ENCODE results near the gene CLEC3A.
"Not testable (repeated sequence)": the region's sequence is repeated elsewhere in the genome, so short reads cannot be mapped to it uniquely, and the experiment has no call there.

The CLEC3A gene, protein sequence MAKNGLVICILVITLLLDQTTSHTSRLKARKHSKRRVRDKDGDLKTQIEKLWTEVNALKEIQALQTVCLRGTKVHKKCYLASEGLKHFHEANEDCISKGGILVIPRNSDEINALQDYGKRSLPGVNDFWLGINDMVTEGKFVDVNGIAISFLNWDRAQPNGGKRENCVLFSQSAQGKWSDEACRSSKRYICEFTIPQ

DNA sequence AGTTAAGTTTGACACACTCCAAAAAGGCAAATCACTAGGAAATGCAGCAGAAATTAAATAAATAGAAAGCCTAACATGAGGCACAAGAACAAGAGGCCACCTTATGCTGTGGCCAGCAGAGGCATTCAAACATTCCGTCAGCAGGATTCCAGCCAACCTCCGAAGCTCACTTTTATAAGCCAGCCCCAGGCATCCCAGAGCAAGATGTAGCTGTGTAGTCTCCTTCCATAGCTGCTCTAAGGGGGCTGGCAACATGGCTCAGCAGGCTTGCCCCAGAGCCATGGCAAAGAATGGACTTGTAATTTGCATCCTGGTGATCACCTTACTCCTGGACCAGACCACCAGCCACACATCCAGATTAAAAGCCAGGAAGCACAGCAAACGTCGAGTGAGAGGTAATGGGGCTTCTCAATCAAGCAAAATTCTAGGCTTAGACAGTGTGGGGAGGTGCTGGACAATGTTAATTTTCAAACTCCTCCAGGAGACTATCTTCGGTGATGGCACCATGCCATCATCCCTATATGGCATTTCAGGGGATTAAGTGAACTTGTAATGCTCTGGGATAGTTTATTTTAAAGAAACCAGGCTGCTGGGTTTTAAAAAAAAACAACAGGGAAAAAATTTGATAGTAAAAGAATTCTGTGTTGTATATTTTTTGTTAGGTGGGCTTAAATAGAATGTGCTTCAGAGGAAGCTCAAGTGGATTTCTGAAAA, at the start of gene CLEC3A:
CLEC3A (plus strand) TSS at position 202 of the 714 bp plus-strand sequence; CDS start at position 281, 79 bp downstream.
- DNase-seq = no peak

DNA sequence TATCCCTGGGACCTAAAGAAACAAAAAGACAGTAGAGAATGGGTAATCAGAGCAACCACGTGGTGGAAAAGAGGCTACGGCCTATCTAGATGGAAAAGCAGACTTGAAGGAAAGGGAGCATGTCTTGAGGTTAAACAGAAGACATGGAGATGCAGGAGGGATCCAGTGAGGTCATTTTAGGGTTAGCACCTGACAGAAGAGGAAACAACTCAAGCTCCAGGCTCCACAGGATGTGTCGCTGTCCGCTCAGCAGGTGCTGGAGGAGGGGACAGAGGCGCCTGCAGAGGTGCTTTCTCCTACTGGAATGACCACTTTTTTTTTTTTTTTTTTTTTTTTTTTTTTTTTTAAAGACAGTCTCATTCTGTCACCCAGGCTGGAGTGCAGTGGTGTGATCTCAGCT, 47.5 kb upstream of the CLEC3A start:
- no peak for DNase-seq

DNA sequence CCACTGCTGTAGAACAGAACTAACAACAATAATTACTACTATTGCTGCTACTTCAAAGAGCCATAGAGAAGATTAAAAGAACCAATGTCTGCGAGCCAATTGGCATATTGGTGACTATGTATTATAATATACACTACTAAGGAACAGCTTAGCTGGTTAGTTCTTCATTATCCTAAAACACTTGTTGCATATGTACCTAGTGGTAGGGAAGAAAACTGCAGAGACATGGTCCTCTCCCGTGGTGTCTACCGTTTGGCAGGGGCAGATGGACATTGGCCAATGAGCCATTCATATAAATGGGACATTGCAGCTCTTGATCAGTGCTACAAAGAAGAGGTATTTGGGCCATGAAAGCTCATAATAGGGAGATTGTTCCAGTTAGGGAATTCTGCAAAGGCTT, 46.4 kb upstream of the CLEC3A start:
- no peak for DNase-seq

DNA sequence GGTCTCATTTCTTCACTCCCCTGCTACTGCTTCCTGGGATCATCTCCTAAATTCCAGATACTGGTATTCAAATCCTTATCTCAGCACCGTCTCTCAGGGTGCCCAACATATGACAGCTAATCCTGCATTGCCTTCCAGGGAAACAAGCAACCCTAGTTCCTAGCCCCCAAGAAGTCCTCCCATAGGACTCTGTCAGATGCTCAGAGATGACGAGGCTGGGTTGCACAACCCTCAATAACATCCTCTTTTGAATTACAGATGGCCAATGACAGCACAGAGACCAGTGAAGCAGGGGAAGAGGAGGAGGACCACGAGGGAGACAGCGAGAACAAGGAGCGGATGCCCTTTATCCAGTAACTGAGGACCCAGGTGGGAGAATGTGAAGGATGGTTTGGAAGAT, 45.0 kb upstream of the CLEC3A start:
- no peak for DNase-seq

DNA sequence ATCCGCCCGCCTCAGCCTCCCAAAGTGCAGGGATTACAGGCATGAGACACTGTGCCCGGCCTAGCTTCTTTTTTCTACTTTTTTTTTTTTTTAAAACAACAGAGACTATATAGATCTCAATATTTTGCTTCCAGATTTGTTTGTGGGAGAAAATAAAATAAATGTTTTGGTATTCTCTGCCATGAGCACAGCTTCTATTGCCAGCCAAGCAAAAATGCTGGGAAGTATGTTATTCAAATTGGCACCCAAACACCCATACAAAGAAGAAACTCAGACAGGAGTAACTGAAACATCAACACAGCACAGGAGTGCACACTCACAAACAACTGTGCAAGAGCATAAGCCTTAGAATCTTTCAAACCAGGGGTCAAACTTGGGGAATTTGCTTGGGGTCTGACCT, 37.2 kb upstream of the CLEC3A start:
- DNase-seq = no peak

DNA sequence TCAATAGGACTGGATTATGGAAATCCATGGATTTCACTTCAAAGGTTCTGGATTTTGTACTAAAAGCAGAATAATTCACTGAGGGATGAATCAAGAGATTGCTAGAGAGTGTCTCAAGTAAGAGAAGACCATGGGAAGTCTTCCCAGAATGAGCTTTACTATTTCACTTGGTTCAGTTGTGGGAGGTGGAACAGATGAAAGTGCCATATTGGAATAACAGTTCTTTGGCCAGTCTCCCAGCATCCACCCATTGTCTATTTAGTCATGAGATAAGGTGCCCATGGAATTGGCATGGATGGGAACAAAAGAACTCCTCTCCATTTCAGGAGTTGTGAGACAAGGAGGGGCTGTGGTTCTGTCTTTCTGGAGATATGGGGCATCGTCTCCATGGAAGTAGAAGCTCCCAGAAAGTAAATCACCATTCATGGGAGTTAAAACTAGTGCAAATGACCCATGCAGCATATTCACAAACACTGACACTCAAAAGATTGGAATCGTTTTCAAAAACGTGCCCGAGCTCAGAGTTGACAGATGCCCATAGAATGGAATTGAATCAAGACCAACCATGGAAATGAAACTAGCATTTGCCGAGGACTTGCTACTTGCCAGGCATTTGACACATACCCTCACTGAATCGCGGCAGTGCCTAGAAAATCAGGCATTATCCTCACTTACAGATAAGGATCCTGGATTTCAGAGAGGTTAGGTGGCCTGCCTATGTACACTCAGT, 36.2 kb upstream of the CLEC3A start:
- DNase-seq = no peak

DNA sequence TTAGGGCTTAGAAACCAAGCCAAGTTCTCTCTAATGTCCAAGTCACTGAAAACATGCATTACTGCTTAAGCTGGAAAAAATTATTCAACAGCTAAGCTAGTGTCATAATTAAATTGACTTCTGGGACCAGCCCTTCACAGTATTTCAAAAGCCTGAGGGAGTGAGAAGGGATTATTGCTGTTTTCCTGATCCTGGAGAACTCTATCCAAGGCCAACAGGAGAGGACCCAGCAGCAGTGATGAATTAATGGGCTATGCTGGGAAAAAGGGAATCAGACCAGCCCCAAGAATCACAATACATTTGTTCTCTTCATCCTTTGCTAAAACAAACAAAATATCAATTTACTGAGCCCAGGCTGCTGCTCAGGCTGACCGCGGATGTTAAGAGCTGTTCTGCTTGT, 34.5 kb upstream of the CLEC3A start:
- no peak for DNase-seq

DNA sequence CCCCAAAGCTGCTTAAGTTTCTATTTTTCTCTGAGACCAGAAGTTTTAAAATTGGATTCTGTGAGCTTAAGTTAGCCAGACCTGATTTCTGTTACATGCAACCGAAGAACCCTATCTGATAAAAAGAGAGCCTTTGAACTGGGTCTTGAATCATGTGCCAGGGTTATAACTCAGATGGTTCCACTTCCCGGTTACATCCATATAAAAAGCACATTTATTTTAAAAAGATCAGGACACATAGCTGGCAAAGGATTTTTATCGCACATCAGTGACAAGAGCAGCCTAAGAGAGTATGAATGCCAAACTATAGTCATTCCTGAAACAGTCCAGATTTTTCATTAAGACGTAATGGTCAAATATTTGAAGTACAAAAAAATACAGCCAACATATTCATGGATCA, 32.5 kb upstream of the CLEC3A start:
- DNase-seq = no peak

DNA sequence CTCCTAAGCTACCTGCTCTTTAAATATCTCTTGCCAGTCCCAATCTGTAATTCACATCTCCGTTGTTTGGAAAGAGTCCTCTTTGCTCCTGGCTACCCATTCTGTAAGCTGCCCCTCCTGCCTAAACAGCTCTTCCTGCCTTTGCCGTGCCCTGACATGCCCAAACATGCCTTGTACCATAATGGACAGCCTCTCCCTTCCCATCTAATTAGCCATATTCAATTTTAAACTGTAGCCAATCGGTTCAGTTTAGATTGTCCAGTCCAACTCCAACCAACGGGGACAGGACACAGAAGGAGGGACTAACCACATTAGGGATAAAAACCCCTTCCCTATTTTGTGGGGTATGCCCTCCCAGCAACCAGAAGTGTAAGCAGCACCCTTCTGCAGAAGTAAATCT, 30.6 kb upstream of the CLEC3A start:
- DNase-seq = no peak

DNA sequence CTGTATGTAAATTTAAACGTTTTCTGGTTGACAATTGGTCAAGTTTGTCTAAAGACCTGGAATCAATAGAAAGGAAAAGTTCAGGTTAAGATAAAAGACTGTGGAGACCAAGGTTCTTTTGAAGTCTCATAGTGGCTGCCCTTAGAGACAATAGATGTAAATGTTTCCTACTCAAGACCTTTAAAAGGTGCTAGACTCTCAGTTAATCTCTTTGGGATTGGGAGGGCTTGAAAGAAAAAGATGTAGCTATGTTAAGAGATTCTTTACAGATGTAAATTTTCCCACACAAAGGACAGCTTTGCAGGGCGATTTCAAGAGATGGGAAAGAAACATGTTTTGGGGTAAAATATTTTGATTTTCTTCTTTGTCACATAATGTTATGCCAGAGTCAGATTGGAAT, 30.0 kb upstream of the CLEC3A start:
- not testable (repeated sequence) for DNase-seq

DNA sequence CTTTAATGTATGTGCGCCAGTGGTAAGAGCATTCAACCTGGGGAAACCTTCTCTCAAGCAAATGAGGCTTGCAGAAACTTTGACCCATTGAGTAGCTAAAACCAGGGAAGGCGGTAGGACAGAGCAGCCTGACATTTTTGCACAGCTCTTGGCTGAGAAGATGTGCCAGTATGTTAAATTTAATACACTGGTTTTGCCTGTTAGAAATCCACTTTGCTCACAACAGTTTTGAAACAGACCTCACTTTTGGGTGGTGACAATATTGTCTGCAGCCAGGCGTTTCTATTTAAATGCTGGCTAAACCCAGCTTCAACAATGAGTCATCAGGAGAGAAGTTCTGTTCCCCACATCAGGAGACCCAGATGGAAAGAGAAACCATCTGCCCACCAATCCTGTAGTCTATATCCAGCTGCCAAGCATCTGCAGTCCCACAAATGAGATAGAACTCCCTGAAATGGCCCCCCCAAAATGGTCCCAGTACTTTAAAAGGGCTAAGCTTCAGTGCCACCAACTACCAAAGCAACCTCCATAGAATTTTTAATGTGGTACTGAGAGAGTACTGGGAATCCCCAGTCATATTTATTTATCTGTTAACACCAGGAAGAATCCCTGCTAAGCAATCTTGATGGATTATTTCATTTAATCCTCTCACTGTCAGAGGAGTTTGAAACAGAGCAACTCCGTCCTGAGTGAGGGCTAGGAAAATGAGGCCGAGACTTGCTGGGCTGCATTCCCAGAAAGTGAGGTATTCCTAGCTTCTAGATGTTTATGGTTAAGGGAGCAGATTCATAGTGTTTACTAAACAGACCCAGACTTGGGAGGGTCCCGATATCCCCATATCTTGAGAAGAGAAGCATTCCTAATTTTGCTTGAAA, 29.0 kb upstream of the CLEC3A start:
- DNase-seq = no peak

DNA sequence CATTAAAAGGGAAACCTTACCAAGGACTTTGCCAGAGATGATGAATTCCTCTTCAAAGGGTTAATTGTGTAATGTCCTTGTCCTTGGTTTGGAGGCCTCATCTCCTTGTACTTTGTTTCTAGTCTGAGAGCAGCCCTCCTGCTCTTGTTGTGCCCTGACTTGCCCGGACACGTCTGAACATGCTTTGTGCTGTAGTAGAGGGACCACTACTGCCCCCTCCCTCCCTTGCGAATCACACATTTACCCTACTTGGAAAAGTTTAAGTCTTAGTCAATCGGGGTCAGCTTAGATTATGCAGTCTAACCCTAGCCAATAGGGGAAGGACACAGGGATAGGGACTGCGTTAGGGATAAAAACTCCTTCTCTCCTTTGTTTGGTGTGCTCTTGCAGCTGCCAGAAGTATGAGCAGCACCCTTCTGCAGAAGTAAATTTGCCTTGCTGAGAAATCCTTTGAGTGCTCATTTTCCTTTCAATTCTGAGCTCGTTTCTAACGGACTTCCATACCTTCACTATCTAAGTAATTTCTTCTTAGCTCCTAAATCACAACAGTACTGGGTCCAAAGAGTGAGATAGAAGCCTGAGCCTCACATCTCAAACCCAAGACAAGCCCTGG, 26.4 kb upstream of the CLEC3A start:
- DNase-seq = no peak

DNA sequence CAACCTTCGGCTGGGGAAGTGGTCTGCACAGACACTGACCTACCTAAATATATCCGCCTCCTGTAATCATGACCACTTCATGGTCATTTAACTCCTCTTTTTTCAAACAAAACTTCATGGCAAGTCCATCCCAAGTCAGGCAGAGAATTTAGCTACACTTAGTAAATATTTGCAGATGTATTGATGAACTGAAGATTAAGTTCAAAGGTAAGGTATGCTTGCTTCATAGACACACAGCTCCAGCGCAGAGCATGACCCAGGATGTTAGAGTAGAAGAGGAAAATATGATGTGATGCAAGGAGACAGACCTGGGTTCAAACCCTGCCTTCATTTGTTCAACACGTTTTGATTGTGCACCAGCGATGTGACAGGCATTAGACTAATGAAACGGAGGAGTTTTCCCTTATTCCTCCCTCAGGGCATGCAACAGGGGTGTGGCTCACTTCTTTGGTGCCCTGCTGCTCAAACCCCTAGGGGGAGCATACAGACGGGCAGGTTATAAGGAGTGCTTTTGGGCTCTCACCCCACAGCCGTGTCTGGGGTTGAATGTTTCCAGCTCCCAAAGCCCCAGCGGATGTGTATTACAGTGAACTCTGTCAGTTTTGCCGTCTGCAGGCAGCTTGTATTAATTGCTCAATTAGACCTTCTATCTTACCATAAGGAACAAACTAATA, 23.9 kb upstream of the CLEC3A start:
- no peak for DNase-seq

DNA sequence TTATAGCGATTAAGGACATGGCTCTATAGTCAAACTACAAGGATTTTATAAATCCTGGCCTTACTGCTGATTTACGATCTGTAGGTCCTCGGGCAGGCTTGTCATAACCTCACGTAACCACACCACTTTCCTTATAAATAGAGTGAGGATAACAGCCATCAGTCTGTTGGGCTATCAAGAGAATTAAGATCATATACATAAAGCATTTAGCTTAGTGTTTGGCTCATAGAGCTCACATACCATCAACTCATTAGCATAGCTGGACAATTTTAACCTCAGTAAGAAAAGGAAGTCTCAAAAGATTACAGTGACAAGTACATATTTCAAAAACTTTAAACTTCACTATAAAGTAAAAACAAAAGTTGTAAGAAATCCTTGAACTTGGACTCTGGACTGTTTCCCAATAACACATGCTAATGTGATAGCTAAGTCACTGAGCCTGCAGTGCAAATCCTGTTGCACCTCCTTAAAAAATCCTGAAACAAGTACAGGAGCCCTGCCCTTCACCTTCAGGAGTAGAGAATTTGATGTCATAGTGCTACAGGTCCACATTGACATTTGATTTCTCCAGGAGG, 20.8 kb upstream of the CLEC3A start:
- no peak for DNase-seq

DNA sequence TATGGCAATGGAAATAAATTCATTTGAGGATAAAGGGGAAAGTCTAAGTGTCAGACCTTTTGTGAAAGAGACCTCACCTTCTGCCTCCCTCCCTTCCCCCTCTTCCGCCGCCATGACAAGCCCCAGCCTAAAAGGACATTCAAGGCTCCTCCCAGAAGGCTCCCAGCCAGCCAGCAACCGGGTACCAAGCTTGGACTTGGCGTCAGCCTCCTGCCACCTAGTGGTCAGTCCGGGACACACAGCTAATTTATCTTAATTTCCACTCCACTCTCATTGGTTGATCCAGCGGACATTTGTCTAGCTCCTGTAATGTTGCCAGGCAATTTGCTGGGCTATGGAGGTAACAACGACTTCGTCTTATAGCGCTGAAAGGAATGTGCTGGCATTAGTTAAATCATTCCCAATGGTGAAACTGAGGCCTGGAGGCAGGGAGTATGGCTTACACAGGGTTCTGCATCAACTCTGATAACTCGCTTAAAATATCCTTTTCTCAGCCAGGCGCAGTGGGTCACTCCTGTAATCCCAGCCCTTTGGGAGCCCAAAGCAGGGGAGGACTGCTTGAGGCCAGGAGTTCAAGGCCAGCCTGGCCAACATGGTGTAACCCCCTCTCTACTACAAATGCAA, 19.3 kb upstream of the CLEC3A start:
- no peak for DNase-seq

DNA sequence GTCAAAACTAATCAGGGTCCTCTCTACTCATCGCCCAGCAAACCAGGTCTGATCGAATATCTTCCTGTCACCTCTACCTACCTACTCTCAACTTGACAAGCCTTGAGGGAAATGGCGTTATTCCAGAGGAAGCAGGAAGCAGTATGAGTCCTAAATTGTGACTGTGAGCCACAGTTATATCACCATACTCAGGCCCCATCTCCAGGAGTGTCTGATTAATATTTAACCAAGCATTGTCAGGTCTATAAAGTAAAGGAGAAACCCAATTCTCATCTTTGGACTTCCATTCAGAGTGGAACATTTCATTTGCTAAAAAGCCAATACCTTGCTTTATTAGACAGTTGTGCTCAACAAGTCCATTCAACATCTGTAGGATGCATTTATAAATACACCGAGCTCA, 17.8 kb upstream of the CLEC3A start:
- no peak for DNase-seq

DNA sequence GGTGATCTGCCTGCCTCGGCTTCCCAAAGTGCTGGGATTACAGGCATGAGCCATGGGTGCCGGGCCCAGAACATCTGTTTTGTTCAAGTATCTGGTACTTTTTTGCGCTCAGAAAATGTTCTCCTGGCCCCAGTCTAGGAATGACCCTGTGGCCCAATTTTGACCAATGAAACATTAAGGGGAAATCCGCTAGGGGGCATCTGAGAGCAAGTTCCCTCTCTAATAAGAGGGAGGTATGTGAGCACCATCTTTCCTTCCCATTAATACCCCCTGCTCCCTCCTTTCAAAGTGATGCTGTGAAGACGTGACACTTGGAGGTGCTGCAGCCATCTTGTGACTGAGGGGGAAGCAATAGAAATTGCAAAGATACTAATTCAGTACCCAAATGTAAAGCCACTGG, 16.5 kb upstream of the CLEC3A start:
- DNase-seq = no peak

DNA sequence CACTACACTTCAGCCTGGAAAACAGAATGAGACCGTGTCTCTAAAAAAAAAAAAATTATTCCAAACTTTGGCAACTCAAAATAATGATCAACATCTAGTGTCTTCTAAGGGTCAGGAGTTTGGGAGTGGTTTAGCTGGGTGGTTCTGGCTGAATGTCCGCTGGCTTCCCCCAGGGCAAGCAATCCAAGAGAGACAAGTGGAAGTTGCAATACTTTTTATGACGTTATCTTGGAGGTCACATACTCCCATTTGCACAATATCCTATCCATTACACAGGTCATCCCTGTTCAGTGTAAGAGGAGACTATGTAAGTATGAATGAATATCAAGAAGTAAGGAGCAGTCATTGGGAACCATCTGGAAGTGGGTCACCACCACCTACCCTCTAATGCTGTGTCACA, 15.2 kb upstream of the CLEC3A start:
- DNase-seq = no peak

DNA sequence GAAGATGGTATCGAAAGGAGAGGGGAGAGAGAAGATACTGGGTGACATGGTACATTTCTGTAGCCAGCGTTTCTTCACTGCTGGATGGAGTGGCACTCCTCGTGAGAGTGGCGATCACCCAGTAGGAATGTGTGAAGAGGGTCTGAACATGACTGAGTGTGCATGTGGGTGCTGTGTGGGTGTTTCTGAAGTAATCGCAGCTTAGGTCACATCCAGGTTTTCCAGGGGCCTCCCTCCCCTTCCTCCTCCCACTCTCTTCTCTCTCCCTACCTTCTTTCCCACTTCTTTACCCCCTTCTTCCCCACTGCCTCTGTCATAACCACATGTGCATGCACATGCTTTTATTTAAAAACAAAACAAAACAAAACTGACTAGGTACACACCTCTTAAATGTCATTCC, 1.8 kb downstream of the CLEC3A start:
- DNase-seq = no peak

DNA sequence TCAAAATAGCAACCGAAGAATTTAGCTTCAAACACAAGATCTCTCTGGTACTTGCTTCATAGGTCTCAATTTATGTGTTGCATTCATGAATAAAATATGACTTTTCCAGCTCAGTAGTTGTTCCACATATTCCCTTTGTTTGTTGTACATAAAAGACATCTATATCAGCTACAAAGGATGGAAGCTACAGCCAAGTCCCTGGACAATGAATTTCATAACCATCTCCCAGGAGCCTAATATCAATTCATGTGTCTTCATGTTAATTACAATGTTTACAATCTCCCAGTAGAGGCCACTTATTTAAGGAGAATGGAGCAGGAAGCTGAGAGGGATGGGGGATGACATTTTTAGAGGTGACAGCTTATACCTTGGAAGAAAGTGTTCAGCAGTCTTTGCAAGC, 3.3 kb downstream of the CLEC3A start:
- DNase-seq = no peak

DNA sequence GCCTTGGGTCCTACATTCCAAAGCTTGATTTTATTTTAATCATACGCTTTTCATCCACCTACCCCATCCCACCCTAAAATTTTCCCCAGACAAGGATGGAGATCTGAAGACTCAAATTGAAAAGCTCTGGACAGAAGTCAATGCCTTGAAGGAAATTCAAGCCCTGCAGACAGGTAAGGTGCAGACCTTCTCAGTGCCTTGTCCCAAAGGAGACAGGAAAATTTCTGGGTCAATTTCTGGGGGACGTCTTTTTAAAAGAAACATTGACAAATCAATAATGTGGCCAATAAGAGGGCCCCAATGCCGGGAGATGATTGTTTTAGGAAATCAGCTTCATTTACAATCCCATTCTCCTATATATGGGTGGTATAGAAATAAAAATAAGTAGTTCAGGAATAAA, 5.7 kb downstream of the CLEC3A start:
- DNase-seq = no peak

Measured in cortex of kidney (tissue), 1 donor.